IMR-90 (cell line): ENCODE data around the gene TEX35. TPM values are rescaled to one million over a fixed set of nuclear protein-coding genes. Genes with fewer than 3 reads are reported as not detected.
"Not testable (repeated sequence)": the region's sequence is repeated elsewhere in the genome, so short reads cannot be mapped to it uniquely, and the experiment has no call there.

Experiments used
- ATAC-seq: fragments of 200-7000 bp; cut with Tn5 transposase; 2 replicates; pipeline ENCODE4 v1.9.1; 2020; ENCODE audit warnings: low read depth, mild to moderate bottlenecking, moderate library complexity
- BruUV-seq: library from RNA; stranded (reverse); fragments of 400-500 nt; replicated peaks from 2 replicates; lab custom pipeline; 2021; lab: Mats Ljungman, UMichigan
- CTCF ChIA-PET: fragments of 300-600 bp; formaldehyde crosslinking; extraction: SDS; loops from one replicate; lab custom pipeline; 2021; ENCODE audit warnings: antibody characterized with exemption; lab: Yijun Ruan, JAX
- POLR2A ChIA-PET: fragments of 300-600 bp; sonication (Branson Sonifier 250); formaldehyde crosslinking; loops from one replicate; lab custom pipeline; 2022; ENCODE audit warnings: antibody characterized with exemption; ENCODE audit not compliant: unreplicated experiment; lab: Charles Lee
- DNase-seq: peaks from one replicate; pipeline ENCODE4 v3.0.0; 2013
- H2AFZ ChIP-seq: replicated peaks from 2 replicates; pipeline ENCODE3; 2013; ENCODE audit warnings: low read length, mild to moderate bottlenecking; ENCODE audit not compliant: poor library complexity
- H2AK5ac ChIP-seq: 2 replicates; pipeline ENCODE4 v1.6.1; 2013; ENCODE audit warnings: low read depth, low read length, inconsistent platforms
- H2AK9ac ChIP-seq: replicated peaks from 2 replicates; pipeline ENCODE3; 2013; ENCODE audit warnings: mild to moderate bottlenecking, low read depth, low read length, moderate library complexity; ENCODE audit not compliant: poor library complexity
- H2BK120ac ChIP-seq: 2 replicates; pipeline ENCODE4 v1.6.1; 2013; ENCODE audit warnings: low read depth, low read length, inconsistent platforms
- H2BK15ac ChIP-seq: 3 replicates; pipeline ENCODE4 v1.6.1; 2013; ENCODE audit warnings: low read depth, low read length, inconsistent platforms
- H2BK20ac ChIP-seq: 2 replicates; pipeline ENCODE4 v1.6.1; 2013; ENCODE audit warnings: low read depth, mild to moderate bottlenecking, inconsistent platforms, low read length, moderate library complexity
- H2BK5ac ChIP-seq: 2 replicates; pipeline ENCODE4 v1.6.1; 2013; ENCODE audit warnings: mild to moderate bottlenecking, low read depth, low read length, inconsistent platforms; ENCODE audit not compliant: poor library complexity, severe bottlenecking
- H3K14ac ChIP-seq: replicated peaks from 2 replicates; pipeline ENCODE4 v1.6.1; 2013; ENCODE audit warnings: low read depth, low read length, inconsistent platforms
- H3K18ac ChIP-seq: 2 replicates; pipeline ENCODE4 v1.6.1; 2013; ENCODE audit warnings: low read depth, low read length, control low read depth
- H3K23ac ChIP-seq: 2 replicates; pipeline ENCODE4 v1.6.1; 2013; ENCODE audit warnings: low read depth, low read length, inconsistent platforms
- H3K27ac ChIP-seq: 2 replicates; pipeline ENCODE4 v1.5.1; 2013; ENCODE audit warnings: mild to moderate bottlenecking, control low read depth, low read length; ENCODE audit not compliant: insufficient read depth
- H3K27me3 ChIP-seq: 2 replicates; pipeline ENCODE4 v1.6.1; 2013; ENCODE audit warnings: low read length; ENCODE audit not compliant: control insufficient read depth, insufficient read depth
- H3K36me3 ChIP-seq: 2 replicates; pipeline ENCODE4 v1.6.1; 2013; ENCODE audit warnings: low read length, mixed read lengths; ENCODE audit not compliant: control insufficient read depth, insufficient read depth
- H3K4ac ChIP-seq: 2 replicates; pipeline ENCODE4 v1.6.1; 2013; ENCODE audit warnings: low read depth, low read length, inconsistent platforms
- H3K4me1 ChIP-seq: 2 replicates; pipeline ENCODE4 v1.6.1; 2013; ENCODE audit warnings: low read length, mixed read lengths; ENCODE audit not compliant: control insufficient read depth, insufficient read depth
- H3K4me2 ChIP-seq: 2 replicates; pipeline ENCODE4 v1.6.1; 2013; ENCODE audit warnings: low read depth, mild to moderate bottlenecking, control low read depth, low read length, moderate library complexity
- H3K4me3 ChIP-seq: 2 replicates; pipeline ENCODE4 v1.5.1; 2013; ENCODE audit warnings: low read depth, mild to moderate bottlenecking, control low read depth, low read length, moderate library complexity; ENCODE audit not compliant: insufficient read depth
- H3K56ac ChIP-seq: 2 replicates; pipeline ENCODE4 v1.6.1; 2013; ENCODE audit warnings: low read length, inconsistent platforms; ENCODE audit not compliant: insufficient read depth; ENCODE audit errors: extremely low read depth
- H3K79me1 ChIP-seq, 2 experiments: 2 replicates each; pipeline ENCODE4 v1.6.1; 2013; ENCODE audit warnings: low read length in 2 of 2, inconsistent platforms in 1 of 2, low read depth in 1 of 2
- H3K9ac ChIP-seq: 2 replicates; pipeline ENCODE4 v1.6.1; 2013; ENCODE audit warnings: low read depth, low read length, control low read depth
- H3K9me1 ChIP-seq: 2 replicates; pipeline ENCODE4 v1.6.1; 2013; ENCODE audit warnings: low read length, inconsistent platforms; ENCODE audit not compliant: insufficient read depth
- H3K9me3 ChIP-seq: 2 replicates; pipeline ENCODE4 v1.6.1; 2013; ENCODE audit warnings: low read length; ENCODE audit not compliant: control insufficient read depth, insufficient read depth
- H4K20me1 ChIP-seq: 2 replicates; pipeline ENCODE4 v1.6.1; 2013; ENCODE audit warnings: low read length, inconsistent platforms; ENCODE audit not compliant: insufficient read depth
- H4K5ac ChIP-seq: 2 replicates; pipeline ENCODE4 v1.6.1; 2013; ENCODE audit warnings: mild to moderate bottlenecking, low read depth, low read length, control low read depth
- H4K8ac ChIP-seq, 2 experiments: 2 replicates each; pipeline ENCODE4 v1.6.1; 2013; ENCODE audit warnings: low read depth in 2 of 2, low read length in 2 of 2, control low read depth in 1 of 2, inconsistent platforms in 1 of 2
- H4K91ac ChIP-seq: 2 replicates; pipeline ENCODE4 v1.6.1; 2013; ENCODE audit warnings: low read depth, low read length, inconsistent platforms; ENCODE audit not compliant: insufficient read depth
- WGBS, 2 experiments: methylation state at CpG; one replicate each; pipeline versions ENCODE4 v1.1.5 to v1.1.7; 2013; ENCODE audit warnings: missing lambda C conversion rate in 2 of 2; ENCODE audit not compliant: insufficient read length in 1 of 2; ENCODE audit errors: extremely low coverage in 2 of 2; 5-methylcytosine and 5-hydroxymethylcytosine counted together
- dilution Hi-C: fragments of 300-500 bp; cut with HindIII; formaldehyde crosslinking; loops from one replicate; pipeline ENCODE4 v1.14.3; 2018; ENCODE audit warnings: low sequenced_read_pairs; ENCODE audit not compliant: unreplicated experiment
- in situ Hi-C: fragments of 300-500 bp; cut with MboI; formaldehyde crosslinking; loops from 3 replicates; pipeline ENCODE4 v1.14.3; 2019; ENCODE audit warnings: low sequenced_read_pairs, inconsistent platforms, mixed read lengths
- intact Hi-C: fragments of 100-400 bp; cut with micrococcal nuclease; formaldehyde crosslinking; loops from 2 replicates; pipeline ENCODE4 v1.10.0; 2022
- polyA plus RNA-seq, 3 experiments: library from polyadenylated mRNA; depleted of rRNA; stranded (reverse); fragments of >200 nt; gene quantifications; 2 replicates each; pipeline ENCODE4 v1.2.3, GENCODE V29; 2012; ENCODE audit warnings: low replicate concordance in 1 of 3
- total RNA-seq: library from RNA; depleted of rRNA; stranded (reverse); fragments of >200 nt; gene quantifications from 2 replicates; pipeline ENCODE4 v1.2.3, GENCODE V29; 2012

TEX35 gene
- total and polyA plus RNA-seq, 2 of the 4 experiments (the other 2 are of a cell fraction) = 0.05 TPM; not detected in 1

GRCh38 chr1:178555613-178556012 lies 42.7 kb downstream of the TEX35 start:
- H4K20me1 ChIP-seq, H3K9me1 ChIP-seq, H3K14ac ChIP-seq, in situ Hi-C loops, dilution Hi-C loops, H3K4me2 ChIP-seq, H3K4me3 ChIP-seq, DNase-seq, H3K4me1 ChIP-seq, H3K9me3 ChIP-seq, H3K9ac ChIP-seq, H4K5ac ChIP-seq, POLR2A ChIA-PET, H3K36me3 ChIP-seq, intact Hi-C loops, H3K18ac ChIP-seq, H3K27ac ChIP-seq, H2BK15ac ChIP-seq, H2AFZ ChIP-seq, H2BK5ac ChIP-seq, H3K23ac ChIP-seq, H3K79me1 ChIP-seq, H4K91ac ChIP-seq, BruUV-seq, H2BK20ac ChIP-seq, H3K56ac ChIP-seq, H4K8ac ChIP-seq, H2AK9ac ChIP-seq, H3K4ac ChIP-seq, H2AK5ac ChIP-seq, H2BK120ac ChIP-seq, ATAC-seq, H3K27me3 ChIP-seq: not testable (repeated sequence)
- WGBS, 2 experiments = no CpG with 5 or more reads among the region's 1 CpG
- CTCF ChIA-PET = interaction anchor here (0.6 kb wide), 1 partner anchor 12 kb away, joined by 3 read pairs; no protein-coding TSS in a partner anchor

- H3K4me2 ChIP-seq, H3K9me3 ChIP-seq, H3K79me1 ChIP-seq, H3K18ac ChIP-seq, H4K8ac ChIP-seq, BruUV-seq, H3K4me3 ChIP-seq, H3K27ac ChIP-seq, H4K20me1 ChIP-seq, H3K56ac ChIP-seq, H2BK5ac ChIP-seq, H3K9ac ChIP-seq, DNase-seq, H3K4me1 ChIP-seq, POLR2A ChIA-PET, H2AFZ ChIP-seq, H3K27me3 ChIP-seq, H3K23ac ChIP-seq, H2BK120ac ChIP-seq, intact Hi-C loops, H2BK15ac ChIP-seq, H4K5ac ChIP-seq, H2BK20ac ChIP-seq, H3K36me3 ChIP-seq, in situ Hi-C loops, H3K4ac ChIP-seq, dilution Hi-C loops, ATAC-seq, H3K14ac ChIP-seq, H2AK5ac ChIP-seq, H2AK9ac ChIP-seq, H4K91ac ChIP-seq, H3K9me1 ChIP-seq: not testable (repeated sequence)
- WGBS, 2 experiments = no CpG with 5 or more reads among the region's 5 CpGs
- CTCF ChIA-PET = interaction anchor here (0.7 kb wide), 1 partner anchor 43 kb away, joined by 4 read pairs; no protein-coding TSS in a partner anchor
Observed at GRCh38 chr1:178558816-178559215, 45.9 kb downstream of the TEX35 start.
